H9 (cell line): ENCODE results near the gene PLPP2. TPM values are rescaled to one million over a fixed set of nuclear protein-coding genes. Genes with fewer than 3 reads are reported as not detected.

ENCODE experiments used
- DNase-seq: peaks from one replicate; pipeline ENCODE4 v3.0.0-alpha.2; 2017
- H2AFZ ChIP-seq: one replicate; pipeline ENCODE4 v1.6.1; 2013; ENCODE audit warnings: mild to moderate bottlenecking, low read length, control low read depth, moderate library complexity
- H2AK5ac ChIP-seq: 2 replicates; pipeline ENCODE4 v1.6.1; 2013; ENCODE audit warnings: low read length, control low read depth, mixed read lengths; ENCODE audit not compliant: insufficient read length
- H2BK120ac ChIP-seq: one replicate; pipeline ENCODE4 v1.6.1; 2013; ENCODE audit warnings: low read depth, mild to moderate bottlenecking, low read length, control low read depth, inconsistent platforms; ENCODE audit not compliant: poor library complexity, severe bottlenecking
- H2BK12ac ChIP-seq: 2 replicates; pipeline ENCODE4 v1.6.1; 2013; ENCODE audit warnings: low read length, control low read depth, mixed read lengths, low read depth; ENCODE audit not compliant: insufficient read length
- H2BK15ac ChIP-seq: 2 replicates; pipeline ENCODE4 v1.6.1; 2013; ENCODE audit warnings: low read depth, low read length, control low read depth
- H2BK20ac ChIP-seq: one replicate; pipeline ENCODE4 v1.6.1; 2013; ENCODE audit warnings: low read depth, mild to moderate bottlenecking, low read length, control low read depth, inconsistent platforms; ENCODE audit not compliant: poor library complexity, severe bottlenecking
- H2BK5ac ChIP-seq: 2 replicates; pipeline ENCODE4 v1.6.1; 2013; ENCODE audit warnings: low read length, control low read depth, mixed read lengths; ENCODE audit not compliant: insufficient read length
- H3K14ac ChIP-seq: 2 replicates; pipeline ENCODE4 v1.6.1; 2013; ENCODE audit warnings: low read length, control low read depth; ENCODE audit not compliant: insufficient read depth
- H3K18ac ChIP-seq: 2 replicates; pipeline ENCODE4 v1.6.1; 2013; ENCODE audit warnings: low read depth, mild to moderate bottlenecking, mixed read lengths, low read length, control low read depth; ENCODE audit not compliant: insufficient read length
- H3K23ac ChIP-seq: 2 replicates; pipeline ENCODE4 v1.6.1; 2013; ENCODE audit warnings: low read length, control low read depth, mixed read lengths, low read depth; ENCODE audit not compliant: insufficient read length
- H3K23me2 ChIP-seq: 2 replicates; pipeline ENCODE4 v1.6.1; 2013; ENCODE audit warnings: low read depth, mild to moderate bottlenecking, mixed read lengths, low read length, control low read depth; ENCODE audit not compliant: insufficient read length, poor library complexity, severe bottlenecking
- H3K27ac ChIP-seq: 2 replicates; pipeline ENCODE4 v1.5.1; 2013; ENCODE audit warnings: low read length, control low read depth, mixed read lengths, low read depth; ENCODE audit not compliant: insufficient read length
- H3K27me3 ChIP-seq: 2 replicates; pipeline ENCODE4 v1.6.1; 2013; ENCODE audit warnings: low read length, control low read depth, inconsistent platforms; ENCODE audit not compliant: insufficient read depth
- H3K4ac ChIP-seq: 2 replicates; pipeline ENCODE4 v1.6.1; 2013; ENCODE audit warnings: low read depth, mild to moderate bottlenecking, control low read depth, inconsistent platforms, low read length, moderate library complexity
- H3K4me1 ChIP-seq: 2 replicates; pipeline ENCODE4 v1.6.1; 2013; ENCODE audit warnings: low read length, control low read depth, inconsistent platforms; ENCODE audit not compliant: insufficient read depth
- H3K4me2 ChIP-seq: 2 replicates; pipeline ENCODE4 v1.6.1; 2013; ENCODE audit warnings: low read length, control low read depth, mixed read lengths; ENCODE audit not compliant: insufficient read length, insufficient read depth
- H3K56ac ChIP-seq: 2 replicates; pipeline ENCODE4 v1.6.1; 2013; ENCODE audit warnings: low read depth, mild to moderate bottlenecking, mixed read lengths, low read length, control low read depth; ENCODE audit not compliant: insufficient read length
- H3K79me1 ChIP-seq: 2 replicates; pipeline ENCODE4 v1.6.1; 2013; ENCODE audit warnings: low read depth, mild to moderate bottlenecking, moderate library complexity, low read length, control low read depth, inconsistent platforms; ENCODE audit not compliant: insufficient read depth, poor library complexity, severe bottlenecking
- H3K79me2 ChIP-seq: 2 replicates; pipeline ENCODE4 v1.6.1; 2013; ENCODE audit warnings: low read length, control low read depth, inconsistent platforms; ENCODE audit not compliant: insufficient read depth
- H3K9ac ChIP-seq: 2 replicates; pipeline ENCODE4 v1.6.1; 2013; ENCODE audit warnings: low read length, control low read depth, mixed read lengths; ENCODE audit not compliant: insufficient read length; ENCODE audit errors: extremely low read depth
- H3K9me3 ChIP-seq: one replicate; pipeline ENCODE4 v1.6.1; 2013; ENCODE audit warnings: low read depth, low read length, inconsistent platforms; ENCODE audit not compliant: control insufficient read depth
- H3T11ph ChIP-seq: one replicate; pipeline ENCODE4 v1.6.1; 2013; ENCODE audit warnings: mild to moderate bottlenecking, low read length, control low read depth, inconsistent platforms
- H4K20me1 ChIP-seq: one replicate; pipeline ENCODE4 v1.6.1; 2013; ENCODE audit not compliant: control insufficient read depth, insufficient read length, insufficient read depth
- H4K5ac ChIP-seq: 2 replicates; pipeline ENCODE4 v1.6.1; 2013; ENCODE audit warnings: low read depth, mild to moderate bottlenecking, mixed read lengths, low read length, control low read depth; ENCODE audit not compliant: insufficient read length
- H4K8ac ChIP-seq: replicated peaks from 2 replicates; pipeline ENCODE4 v1.6.1; 2013; ENCODE audit warnings: low read length, control low read depth, mixed read lengths, low read depth; ENCODE audit not compliant: insufficient read length
- H4K91ac ChIP-seq: 2 replicates; pipeline ENCODE4 v1.6.1; 2013; ENCODE audit warnings: low read depth, mild to moderate bottlenecking, moderate library complexity, mixed read lengths, low read length, control low read depth; ENCODE audit not compliant: insufficient read length
- H3K27ac Mint-ChIP-seq, 3 experiments: 2 replicates in 2 of 3; 3 replicates in 1 of 3; pipeline ENCODE4 v1.8.0; 2020 to 2021; ENCODE audit warnings: mixed read lengths in 3 of 3, mild to moderate bottlenecking in 1 of 3, moderate library complexity in 1 of 3
- H3K27me3 Mint-ChIP-seq: 2 replicates; pipeline ENCODE4 v1.8.0; 2021; ENCODE audit warnings: low read depth, mild to moderate bottlenecking, moderate library complexity, mixed read lengths
- H3K36me3 Mint-ChIP-seq, 3 experiments: 2 replicates in 2 of 3; 3 replicates in 1 of 3; pipeline ENCODE4 v1.8.0; 2020 to 2021; ENCODE audit warnings: low read depth in 3 of 3, mixed read lengths in 3 of 3; ENCODE audit not compliant: insufficient read depth in 1 of 3
- H3K4me1 Mint-ChIP-seq, 2 experiments: 2 replicates each; pipeline ENCODE4 v1.8.0; 2020; ENCODE audit warnings: mixed read lengths in 2 of 2
- H3K4me3 Mint-ChIP-seq, 2 experiments: 2 replicates in 1 of 2; 3 replicates in 1 of 2; pipeline ENCODE4 v1.8.0; 2020 to 2021; ENCODE audit warnings: mild to moderate bottlenecking in 2 of 2, mixed read lengths in 2 of 2, moderate library complexity in 1 of 2
- H3K9me3 Mint-ChIP-seq, 2 experiments: 2 replicates in 1 of 2; 3 replicates in 1 of 2; pipeline ENCODE4 v1.8.0; 2020; ENCODE audit warnings: mild to moderate bottlenecking in 2 of 2, mixed read lengths in 2 of 2, moderate library complexity in 1 of 2
- CTCF ChIP-seq: fragments of 200-600 bp; sonication (generic); conservative IDR thresholded peaks from 3 replicates; pipeline ENCODE4 v1.8.0; 2021; ENCODE audit warnings: antibody characterized with exemption, mild to moderate bottlenecking
- WGBS: extraction: QIAGEN DNeasy Blood & Tissue Kit; methylation state at CpG from one replicate; pipeline ENCODE4 v1.1.7; 2013; ENCODE audit warnings: missing lambda C conversion rate, low lambda C conversion rate, mixed read lengths; ENCODE audit not compliant: insufficient read length; ENCODE audit errors: extremely low coverage; 5-methylcytosine and 5-hydroxymethylcytosine counted together
- total RNA-seq: library from RNA; stranded (reverse); gene quantifications from 2 replicates; pipeline ENCODE4 v1.2.1, GENCODE V29; 2021

Gene PLPP2
- total RNA-seq, 1 experiment from 2014 or later: 143 TPM

GRCh38 chr19:313988-314815 is 23.0 kb upstream of the PLPP2 start:
- H3K9me3 Mint-ChIP-seq: peaks cover 0 to 3% of the 10 kb centered on the region in 2 experiments; a peak in 2 of 5 replicates
- H3K27ac Mint-ChIP-seq: peak overlapping the region in 2 of 3 experiments; percentile 59 to 85; a peak in 4 of 7 replicates

More at GRCh38 chr19:313988-314815, 23.0 kb upstream of the PLPP2 start:
- H2BK12ac ChIP-seq: no peak overlapping the region
- no peaks in the 10 kb centered on the region; the same call in 1 of the 2 replicates for H3K79me2 ChIP-seq
- no peak overlapping the region for H4K8ac ChIP-seq
- H3K56ac ChIP-seq: no peak overlapping the region
- no peak overlapping the region for H4K91ac ChIP-seq
- H2AFZ ChIP-seq: no peak overlapping the region
- no peak overlapping the region for H2BK5ac ChIP-seq
- H3K36me3 Mint-ChIP-seq: peaks cover 35 to 68% (median 65%) of the 10 kb centered on the region in 3 experiments
- H3T11ph ChIP-seq: no peak overlapping the region
- no peaks in the 10 kb centered on the region for H3K9me3 ChIP-seq
- no CpG with 5 or more reads among the region's 22 CpGs for WGBS
- H3K23me2 ChIP-seq: no peaks in the 10 kb centered on the region
- H2BK20ac ChIP-seq: no peak overlapping the region
- H3K14ac ChIP-seq: no peak overlapping the region; the same call in 1 of the 2 replicates
- H3K9ac ChIP-seq: no peak overlapping the region
- H3K27me3 ChIP-seq: no peaks in the 10 kb centered on the region
- no peak overlapping the region for H2AK5ac ChIP-seq
- no peak overlapping the region for H4K5ac ChIP-seq
- TF ChIP-seq CTCF: no peak
- H3K4ac ChIP-seq: no peak overlapping the region
- no peak overlapping the region for H3K4me2 ChIP-seq
- no peak overlapping the region for H3K4me3 Mint-ChIP-seq
- no peaks in the 10 kb centered on the region for H3K27me3 Mint-ChIP-seq
- no peaks in the 10 kb centered on the region for H3K4me1 ChIP-seq
- H3K4me1 Mint-ChIP-seq: no peaks in the 10 kb centered on the region
- H2BK15ac ChIP-seq: no peak overlapping the region
- no peak overlapping the region for H3K23ac ChIP-seq
- no peak overlapping the region for H3K18ac ChIP-seq
- no peaks in the 10 kb centered on the region for H3K79me1 ChIP-seq
- no peak overlapping the region for H3K27ac ChIP-seq
- H2BK120ac ChIP-seq: no peak overlapping the region
- H4K20me1 ChIP-seq: no peaks in the 10 kb centered on the region
- no peak for DNase-seq
